Smooth muscle cell of the brain vasculature (primary cell): ENCODE data around the gene SLC24A3.
A peak's percentile ranks its signal among the peaks of the same experiment; 100 is the strongest.

ENCODE experiments used
- DNase-seq: peaks from one replicate; pipeline ENCODE4 v3.0.0-alpha.2; 2012; ENCODE audit warnings: low read depth, low spot score

The SLC24A3 gene

DNA sequence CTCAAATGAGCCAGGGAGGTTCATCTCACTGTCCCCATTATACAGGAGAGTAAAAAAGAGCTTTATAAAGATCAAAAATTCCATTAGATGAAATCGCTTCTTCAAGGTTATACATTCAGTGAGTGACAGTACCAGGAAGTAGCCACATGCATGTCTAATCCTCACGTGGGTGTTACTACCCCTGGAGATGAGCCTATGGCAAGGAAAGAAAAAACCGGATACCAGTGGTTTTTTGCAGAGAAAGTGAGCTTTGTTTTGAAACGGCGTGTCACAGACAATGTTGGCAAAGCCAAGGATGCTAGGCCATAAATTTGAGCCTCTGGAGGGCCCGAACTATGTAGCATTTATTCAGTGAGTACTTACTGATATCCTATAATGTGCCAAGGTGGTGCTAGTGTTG is 330.7 kb downstream of the SLC24A3 start:
- DNase-seq: no peak

DNA sequence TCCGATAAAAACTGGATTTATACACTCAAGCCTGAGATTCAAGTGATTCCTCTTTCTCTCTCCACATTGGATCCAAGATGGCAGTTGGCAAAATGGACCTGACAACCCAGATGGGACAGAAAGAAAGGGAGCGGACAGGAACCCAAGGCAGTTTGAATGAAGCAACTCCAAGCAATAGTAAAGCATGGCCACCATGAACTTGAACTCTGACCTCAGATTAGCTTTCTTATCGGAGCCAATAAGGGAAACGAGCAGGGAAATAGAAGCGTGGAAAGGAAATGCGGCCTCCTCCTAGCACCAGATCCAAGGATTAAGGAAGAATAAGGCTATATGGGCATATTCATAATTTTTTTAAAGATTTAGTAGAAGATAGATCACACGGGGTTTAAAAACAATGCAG is 332.2 kb downstream of the SLC24A3 start:
- DNase-seq: no peak

DNA sequence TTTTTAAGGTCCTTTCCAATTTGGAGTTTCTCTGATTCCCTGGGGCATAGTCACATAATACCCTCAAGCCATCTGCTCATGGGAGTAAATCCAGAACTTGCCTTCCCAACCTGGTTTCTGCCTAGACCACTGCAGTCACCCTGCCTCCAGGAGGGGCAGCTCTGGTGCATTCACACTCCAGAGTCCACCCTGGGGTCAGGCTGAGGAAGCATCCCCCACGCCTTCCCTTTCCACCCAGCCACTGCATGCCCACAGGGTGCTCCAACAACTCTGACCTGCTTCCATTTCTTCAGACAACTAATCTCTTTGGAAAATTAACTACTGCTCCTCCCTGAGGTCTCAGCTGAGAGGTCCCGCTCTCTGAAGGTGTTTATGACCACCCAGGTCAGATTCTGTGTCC is 334.2 kb downstream of the SLC24A3 start:
- DNase-seq: no peak

DNA sequence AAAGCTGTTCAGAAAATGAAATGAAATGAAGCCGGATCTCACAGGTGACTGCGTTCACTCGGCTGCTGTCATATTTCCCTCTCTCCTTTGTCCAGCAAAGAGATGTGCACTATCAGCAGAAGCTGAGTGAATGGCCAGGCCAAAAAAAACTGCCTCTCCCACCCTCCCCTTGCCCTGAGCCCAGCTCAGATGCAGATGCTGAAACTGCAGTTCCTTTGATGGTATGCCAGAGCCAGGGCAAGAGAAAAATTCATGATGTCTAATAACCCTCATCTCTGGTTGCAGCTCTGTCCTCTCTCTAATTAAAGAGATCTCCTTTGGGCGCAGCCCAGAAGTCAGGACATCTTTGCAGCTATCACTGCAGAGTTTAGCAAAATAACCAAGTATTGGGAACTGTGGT is 335.1 kb downstream of the SLC24A3 start:
- DNase-seq: no peak

DNA sequence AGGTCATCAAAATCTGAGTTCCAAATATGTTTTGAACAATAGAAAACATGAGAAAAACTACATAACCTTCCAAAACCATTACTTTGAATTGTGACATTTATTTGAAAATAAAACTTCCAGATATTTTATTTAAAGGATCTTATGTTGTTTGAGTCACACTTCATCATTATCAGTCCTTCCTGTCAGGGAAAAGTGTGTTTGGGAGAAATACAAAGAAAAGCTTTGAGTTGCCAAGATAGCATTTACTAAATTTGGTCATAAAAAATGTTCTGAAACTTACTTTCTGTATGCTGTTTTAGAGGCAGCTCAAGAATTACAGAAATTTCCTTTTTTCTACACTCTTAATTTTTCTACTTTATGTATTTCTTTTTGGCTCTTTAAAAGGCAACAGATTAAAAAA is 337.5 kb downstream of the SLC24A3 start:
- DNase-seq: no peak

DNA sequence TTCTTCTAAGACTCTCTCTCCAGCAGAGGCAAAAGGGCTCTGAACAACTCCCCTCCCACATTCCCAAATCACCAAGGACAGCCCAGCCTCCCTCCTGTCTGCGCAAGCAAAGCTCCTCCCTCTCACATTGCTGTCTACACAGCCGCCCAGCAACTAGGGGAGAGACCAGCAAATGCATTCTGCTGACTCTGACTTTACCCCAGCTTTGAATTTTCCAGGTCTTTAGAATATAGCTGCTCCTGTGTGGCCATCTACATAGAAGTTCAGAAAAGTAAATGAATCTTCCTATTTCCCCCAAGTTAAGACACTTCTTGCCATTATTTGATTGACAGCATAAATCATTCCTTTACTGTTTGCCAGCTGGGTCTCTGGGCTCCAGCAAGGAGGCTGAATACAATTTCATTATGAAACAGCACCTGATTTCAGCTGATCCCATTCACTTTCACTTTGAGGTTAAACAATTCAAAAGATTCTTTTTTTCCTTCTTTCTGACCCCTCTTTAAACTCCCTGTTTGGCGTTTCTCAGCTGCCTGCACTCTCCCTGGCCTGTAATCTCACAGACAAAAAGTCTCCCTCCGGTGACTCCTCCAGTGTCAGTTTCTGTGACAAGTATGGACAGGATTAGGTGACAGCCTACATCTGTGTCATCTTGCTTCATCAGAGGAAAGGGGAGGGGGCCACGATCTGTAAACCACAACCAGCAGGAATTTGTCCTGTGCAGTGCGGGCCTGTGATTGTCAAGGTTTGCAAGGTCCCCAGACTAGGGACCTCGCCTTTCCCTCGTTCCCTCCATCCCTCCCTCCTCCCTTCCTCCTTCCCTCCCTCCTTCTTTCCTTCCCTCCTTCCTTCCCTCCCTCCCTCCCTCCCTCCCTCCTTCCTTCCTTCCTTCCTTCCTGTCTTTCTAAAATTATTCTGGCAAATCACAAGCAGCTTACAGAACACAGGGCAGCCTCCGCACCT is 340.1 kb downstream of the SLC24A3 start:
- DNase-seq: no peak

DNA sequence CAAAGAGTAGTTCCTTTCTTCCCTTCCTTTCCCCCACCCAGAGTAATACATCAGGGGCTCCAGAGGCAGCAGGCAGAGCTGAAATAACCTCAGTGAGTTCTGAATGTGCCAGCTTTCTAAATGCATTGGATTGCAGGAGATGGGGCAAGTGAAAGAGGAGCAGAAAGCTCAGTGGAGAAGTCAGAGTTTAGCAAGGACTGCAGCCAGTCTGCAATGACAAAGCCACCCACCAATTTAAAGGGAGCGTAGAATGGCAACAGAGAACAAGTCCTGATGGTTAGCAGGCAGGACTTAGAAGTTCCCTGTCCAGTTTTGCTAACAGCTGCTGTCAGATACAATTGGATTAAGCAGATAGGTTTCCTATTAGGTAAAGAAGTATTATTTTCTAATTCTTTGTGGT is 342.2 kb downstream of the SLC24A3 start:
- DNase-seq: no peak

DNA sequence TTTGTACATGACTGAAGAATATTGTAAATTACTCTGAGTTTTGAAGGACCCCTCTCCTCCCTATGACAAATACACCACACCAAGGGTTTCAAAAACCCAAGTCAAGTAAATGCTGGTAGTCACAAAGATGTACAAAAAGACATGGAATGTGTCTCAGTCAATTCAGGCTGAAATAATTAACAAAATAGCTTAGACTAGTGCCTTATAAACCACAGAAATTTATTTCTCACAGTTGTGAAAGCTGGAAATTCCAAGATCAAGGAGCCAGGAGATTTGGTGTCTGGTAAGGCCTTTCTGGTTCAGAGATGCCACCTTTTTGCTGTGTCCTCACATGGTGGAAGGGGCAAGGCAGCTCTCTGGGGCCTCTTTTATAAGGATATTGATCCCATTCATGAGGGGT is 343.3 kb downstream of the SLC24A3 start:
- no peak for DNase-seq

DNA sequence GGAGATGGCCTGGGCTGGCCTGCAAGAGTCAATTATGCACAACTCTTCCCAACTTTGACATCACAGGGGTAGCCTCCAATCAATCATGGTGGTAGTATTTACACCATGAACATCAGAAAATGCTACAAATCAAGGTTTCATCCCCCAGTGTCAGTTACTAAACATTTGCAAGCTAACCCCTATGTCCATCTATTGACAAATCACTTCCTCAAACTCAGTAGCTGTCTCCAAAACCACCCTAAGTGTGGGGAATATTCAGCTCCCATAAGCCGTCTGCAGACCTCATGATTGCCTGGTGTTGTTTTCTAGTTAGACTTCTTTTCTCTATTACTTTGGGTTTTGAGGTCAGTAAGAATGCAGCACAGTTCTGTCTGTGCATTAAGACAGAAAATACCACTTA is 344.8 kb downstream of the SLC24A3 start:
- DNase-seq: no peak

DNA sequence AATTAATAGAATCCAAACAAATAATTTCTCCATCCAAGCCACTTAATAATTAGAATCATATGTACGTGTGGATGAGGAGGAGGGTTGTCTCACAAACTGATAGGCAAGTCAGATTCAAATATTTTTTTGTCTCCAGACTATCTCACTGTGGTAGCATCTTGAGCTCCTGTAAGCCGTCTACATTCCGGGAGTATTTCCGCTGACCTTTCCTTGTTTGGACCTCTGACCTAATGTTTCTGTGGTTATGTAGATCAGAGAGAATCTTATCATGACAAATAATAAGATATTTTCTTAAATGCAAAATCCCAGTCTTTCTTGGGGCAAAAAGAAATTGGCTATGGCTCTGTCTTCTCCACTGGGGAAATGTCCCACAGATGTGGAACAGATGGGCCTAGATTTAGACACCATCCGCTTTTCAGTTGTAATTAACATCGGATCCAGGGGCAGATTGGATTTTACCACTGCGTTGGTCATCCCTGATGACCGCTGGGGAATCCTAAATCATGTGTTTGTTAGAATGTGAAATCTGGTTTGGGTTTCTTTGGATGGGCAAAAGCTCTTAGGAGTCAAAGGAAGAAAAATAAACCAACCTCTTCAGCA is 348.5 kb downstream of the SLC24A3 start:
- DNase-seq: no peak

DNA sequence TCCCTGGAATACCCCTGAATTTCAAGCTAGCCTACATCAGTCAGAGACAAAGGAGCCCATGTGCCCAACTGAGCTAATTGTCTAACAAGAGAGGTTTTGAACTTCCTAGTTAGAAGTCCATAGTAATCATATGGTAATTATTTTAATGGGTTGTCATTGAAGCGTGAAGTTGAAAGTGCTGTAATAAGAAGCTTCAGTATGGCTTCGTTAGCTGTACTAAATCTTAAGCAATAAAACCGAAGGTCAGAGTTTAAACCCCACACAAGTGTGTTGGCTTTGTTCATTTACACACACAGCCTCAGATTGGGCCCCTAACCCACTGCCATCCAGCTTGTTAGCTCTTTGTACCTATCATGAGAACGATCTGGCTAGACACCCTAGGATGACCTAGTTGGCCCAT is 350.0 kb downstream of the SLC24A3 start:
- DNase-seq: no peak

DNA sequence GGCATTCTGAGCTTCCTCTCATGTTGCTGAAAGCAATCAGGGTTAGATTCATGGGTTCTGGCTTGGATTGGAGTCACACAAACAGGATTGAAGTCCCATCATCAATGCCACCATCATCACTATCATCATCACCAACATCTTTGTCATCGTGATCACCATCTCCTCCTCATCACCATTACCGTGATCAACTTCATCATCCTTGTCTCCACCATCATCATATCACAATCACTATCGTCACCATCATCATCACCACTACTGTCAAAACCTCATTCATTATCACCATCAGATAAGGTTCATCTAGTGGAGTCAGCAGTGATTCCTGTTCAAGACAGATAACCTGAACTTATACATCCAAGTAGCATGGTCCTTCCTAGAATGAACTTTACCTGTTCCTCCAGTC is 351.8 kb downstream of the SLC24A3 start:
- no peak for DNase-seq

DNA sequence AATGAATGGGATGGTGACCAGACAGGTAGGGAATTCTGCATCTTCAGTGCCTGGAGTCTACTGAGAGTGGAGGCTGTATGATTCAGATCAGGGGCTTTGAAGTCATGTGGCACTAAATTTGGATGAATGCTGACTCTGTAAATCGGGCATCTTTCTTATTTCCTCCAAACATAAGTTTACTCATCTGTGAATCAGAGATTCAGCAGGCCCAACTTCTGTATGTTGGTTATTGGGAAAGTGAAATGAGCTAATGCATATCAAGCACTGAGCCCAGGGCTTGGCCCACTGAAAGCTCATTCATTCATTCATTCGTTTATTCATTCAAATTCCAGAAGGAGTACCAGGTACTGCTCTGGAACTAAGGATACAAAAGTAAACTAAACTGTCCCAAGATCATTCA is 353.3 kb downstream of the SLC24A3 start:
- DNase-seq: no peak

DNA sequence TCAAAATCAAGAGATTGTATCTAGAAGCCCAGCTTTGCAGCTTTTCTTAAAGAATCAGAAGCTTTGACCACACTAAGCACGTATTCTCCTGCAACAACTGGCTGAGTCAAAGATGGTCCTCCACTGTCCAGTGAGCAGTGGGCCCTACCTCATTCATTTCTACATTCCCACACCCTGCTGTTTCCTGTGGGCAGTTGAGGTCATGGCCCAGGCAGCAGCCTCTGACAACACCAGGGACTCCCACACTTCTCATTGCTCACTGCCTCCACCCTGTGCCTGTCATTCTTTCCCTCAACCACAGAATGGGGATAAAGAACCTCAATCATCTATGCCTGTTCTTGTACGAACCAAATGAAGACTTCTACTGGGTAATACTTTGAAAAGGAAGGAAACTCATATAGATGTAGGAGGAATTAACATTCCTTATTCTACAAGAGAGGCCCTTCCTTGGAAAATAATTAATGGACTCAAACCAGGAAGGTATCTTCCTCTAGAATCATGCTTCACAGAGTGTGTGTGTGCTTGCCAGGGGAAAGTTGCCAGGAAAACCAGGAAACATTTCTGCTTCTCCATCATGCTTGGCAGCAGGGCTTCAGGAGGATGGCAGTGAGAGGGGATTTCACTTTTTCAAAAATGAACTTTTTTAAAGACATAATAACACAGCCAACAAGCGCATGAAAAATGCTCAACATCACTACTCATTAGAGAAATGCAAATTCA is 353.9 kb downstream of the SLC24A3 start:
- no peak for DNase-seq

DNA sequence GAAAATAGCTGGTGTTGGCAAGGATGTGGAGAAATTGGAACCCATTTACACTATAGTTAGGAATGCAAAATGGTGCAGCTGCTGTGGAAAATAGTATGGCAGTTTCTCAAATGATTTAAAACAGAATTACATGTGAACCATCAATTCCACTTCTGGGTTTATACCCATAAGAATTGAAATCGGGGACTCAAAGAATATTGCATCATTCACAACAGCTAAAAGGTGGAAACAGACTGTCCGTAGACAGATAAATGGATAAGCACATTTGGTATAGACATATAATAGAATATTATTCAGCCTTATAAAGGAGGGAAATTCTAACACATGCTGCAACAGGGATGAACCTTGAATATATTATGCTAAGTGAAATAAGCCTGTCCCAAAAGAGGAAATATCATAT is 355.7 kb downstream of the SLC24A3 start:
- no peak for DNase-seq

DNA sequence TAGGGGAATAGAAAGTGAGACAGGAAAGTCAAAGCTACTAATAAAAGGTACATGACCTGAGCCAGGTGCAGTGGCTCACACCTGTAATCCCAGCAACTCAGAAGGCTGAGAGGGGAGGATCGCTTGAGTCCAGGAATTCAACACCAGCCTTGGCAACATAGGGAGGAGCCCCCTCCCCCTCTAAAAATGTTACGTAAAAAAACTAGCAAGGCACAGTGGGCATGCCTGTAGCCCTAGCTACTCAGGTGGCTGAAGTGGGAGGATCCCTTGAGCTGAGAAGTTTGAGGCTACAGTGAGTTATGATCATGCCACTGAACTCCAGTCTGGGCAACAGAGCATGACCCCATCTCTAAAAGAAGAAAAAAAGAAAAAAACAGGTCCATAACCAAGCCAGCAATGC is 359.6 kb downstream of the SLC24A3 start:
- no peak for DNase-seq

DNA sequence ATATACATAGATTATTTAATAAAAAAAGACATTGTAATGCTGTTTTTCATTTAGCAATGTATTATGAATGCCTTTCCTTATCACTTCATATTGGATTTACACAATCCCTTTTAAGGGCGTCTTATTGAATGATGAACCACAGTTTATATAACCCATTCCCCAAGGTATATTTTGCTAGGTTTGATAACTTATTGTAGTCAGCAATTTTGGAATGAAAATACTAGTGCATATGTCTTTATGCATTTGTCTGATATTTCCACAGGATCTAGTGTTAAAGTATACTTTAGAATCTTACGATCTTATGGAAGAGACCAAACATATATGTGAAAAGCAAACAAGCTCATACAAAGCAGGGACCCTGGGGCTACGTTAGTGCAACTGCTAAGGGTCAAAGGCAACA is 365.2 kb downstream of the SLC24A3 start:
- no peak for DNase-seq

DNA sequence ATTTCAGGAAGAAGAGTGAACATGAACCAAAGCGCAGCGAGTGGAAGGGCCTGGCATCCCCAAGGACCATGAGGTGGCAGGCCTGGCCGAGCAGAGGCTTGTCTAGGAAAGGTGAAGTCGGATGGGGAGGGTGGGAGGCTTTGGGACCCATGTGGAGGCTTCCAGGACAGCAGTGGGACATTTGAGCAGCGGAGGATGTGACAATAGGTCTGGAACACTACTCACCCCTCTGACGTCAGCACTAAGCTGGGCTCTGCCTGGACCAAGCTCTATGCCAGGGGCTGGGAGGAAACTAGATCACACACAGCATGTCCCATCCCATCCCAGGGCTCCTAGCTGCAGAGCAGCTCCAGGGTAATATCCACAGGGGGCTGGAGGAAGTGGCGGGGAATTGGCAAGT is 370.3 kb downstream of the SLC24A3 start:
- DNase-seq: no peak

DNA sequence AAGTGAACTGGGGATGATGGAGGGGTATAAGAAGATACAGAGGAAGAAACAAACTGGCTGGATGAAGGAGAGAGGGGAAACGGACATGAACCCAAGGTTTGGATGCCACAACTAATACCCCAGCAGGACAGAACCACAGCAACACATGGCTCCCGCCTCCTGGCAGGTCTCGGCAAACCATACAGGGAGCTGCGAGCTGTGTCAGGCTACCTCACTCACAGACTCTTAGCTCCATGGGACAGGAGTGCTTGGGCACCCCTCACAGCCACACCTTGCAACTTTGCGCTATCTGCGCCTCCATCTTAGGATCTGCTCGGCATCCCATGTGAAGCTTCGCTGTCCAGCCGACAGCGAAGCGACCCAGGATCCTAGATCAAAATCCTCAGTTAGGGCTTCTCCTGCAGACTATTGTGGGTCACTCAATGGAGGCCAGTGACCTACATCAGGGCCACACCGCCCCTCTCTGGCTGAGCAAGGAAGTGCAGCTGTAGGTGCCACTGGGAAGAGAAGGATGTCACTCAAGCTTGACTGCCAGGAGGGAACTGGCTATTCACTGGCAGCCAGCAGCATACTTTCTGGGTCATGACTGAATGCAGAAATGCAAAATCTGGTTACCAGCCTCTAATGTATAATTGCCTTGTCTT is 371.2 kb downstream of the SLC24A3 start:
- DNase-seq: peak; percentile 45

DNA sequence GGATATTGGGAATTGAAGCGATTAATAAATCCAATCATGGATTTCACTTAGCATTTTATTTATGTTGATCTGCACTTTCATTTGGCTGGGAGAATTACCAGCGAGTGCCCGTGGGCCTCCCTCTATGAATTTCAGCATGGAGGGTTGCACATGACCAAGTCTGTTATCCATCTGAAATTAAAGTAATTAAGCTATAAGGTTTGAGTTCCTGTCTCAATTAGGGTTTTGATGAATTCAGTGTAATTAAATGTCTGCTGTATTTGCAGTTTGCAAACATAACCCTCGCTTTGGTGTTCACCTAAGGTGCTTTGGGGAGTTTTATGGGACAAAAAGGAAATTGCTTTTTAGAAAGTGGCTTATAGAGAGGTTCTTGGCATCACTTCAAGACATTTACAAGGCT is 375.8 kb downstream of the SLC24A3 start:
- no peak for DNase-seq

DNA sequence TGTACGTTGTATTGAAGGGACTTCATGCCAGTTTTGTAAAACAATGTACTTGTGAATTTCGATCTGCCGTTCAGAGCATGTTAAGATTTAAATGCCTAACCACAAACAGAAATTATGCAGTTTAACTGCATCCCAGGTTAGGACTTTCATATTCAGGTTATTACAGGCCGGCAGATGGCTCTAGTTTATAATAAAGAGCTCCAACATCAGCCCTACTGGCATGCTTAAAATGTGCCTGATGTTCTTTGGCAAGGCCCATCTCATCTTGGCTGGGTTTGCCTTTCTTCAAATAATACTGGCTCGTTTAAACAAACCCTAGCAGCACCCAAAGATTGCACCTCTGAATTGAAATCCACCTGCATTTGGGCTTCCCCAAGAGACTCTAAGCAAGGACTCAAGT is 376.3 kb downstream of the SLC24A3 start:
- no peak for DNase-seq

DNA sequence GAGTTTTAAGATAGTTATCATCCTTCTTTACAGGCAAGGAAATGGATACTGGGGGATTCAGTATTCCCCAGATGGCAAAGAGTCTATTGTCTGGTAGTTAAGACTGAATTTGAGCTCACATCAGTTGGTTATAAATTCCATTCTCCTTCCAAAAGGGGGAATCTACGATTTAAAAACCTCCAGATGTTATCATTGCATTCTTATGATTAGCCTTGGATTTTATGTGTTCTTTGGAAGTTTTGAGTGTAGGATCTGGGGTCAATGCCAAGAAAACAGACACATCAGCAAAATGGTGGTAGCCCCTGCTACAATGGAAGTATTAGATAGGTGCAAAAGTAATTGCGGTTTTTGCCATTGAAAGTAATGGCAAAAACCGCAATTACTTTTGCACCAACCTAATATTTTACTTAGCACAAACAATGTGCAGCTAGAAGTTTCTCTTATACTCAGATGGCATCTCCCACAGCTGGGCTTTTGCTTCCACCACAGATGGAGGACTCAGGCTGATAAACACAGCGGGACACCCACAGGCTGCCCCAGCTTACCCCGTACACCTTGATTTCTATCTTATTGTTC is 377.4 kb downstream of the SLC24A3 start:
- no peak for DNase-seq
